Neural cell (in vitro differentiated cells): ENCODE measurements around the gene ZFYVE21.

Experiments used
- EP300 ChIP-seq: fragments of 450-650 bp; conservative IDR thresholded peaks from 2 replicates; pipeline ENCODE4 v1.6.1; 2014; ENCODE audit warnings: antibody characterized with exemption, mild to moderate bottlenecking, moderate library complexity; ENCODE audit not compliant: poor library complexity, severe bottlenecking
- EZH2 ChIP-seq: fragments of 200-600, 300-800 bp; shearing (Covaris generic), sonication (generic); IDR thresholded peaks from 2 replicates; pipeline ENCODE4 v1.6.1; 2014; ENCODE audit warnings: antibody characterized with exemption, low read length, borderline replicate concordance, mild to moderate bottlenecking; ENCODE audit not compliant: insufficient read depth, poor library complexity, severe bottlenecking
- TAF1 ChIP-seq: IDR thresholded peaks from 2 replicates; pipeline ENCODE4 v1.6.1; 2012; ENCODE audit warnings: low read depth
- TF ChIP-seq, protein P1 (sequence below): fragments of 450-650 bp; IDR thresholded peaks from 2 replicates; pipeline ENCODE4 v1.5.1; 2014; ENCODE audit warnings: antibody characterized with exemption, mild to moderate bottlenecking, moderate library complexity; ENCODE audit not compliant: poor library complexity, severe bottlenecking

DNA sequence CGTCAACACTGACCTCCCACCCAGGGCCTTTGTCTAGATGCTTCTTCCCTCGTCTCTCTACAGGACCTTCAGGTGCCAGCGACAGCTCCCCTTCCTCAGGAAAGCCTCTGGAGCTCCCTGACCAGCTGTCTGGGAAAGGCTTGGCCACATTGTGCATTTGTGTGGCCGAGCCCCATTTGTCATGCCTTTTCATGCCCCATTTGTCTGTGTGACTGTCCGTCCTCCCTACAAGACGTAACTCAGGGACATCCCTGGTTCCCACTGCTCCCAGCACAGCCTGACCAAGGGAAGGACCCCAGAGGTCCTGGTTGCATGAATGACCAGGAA is 23.8 kb downstream of the ZFYVE21 start:
- TF ChIP-seq, protein P1, sequence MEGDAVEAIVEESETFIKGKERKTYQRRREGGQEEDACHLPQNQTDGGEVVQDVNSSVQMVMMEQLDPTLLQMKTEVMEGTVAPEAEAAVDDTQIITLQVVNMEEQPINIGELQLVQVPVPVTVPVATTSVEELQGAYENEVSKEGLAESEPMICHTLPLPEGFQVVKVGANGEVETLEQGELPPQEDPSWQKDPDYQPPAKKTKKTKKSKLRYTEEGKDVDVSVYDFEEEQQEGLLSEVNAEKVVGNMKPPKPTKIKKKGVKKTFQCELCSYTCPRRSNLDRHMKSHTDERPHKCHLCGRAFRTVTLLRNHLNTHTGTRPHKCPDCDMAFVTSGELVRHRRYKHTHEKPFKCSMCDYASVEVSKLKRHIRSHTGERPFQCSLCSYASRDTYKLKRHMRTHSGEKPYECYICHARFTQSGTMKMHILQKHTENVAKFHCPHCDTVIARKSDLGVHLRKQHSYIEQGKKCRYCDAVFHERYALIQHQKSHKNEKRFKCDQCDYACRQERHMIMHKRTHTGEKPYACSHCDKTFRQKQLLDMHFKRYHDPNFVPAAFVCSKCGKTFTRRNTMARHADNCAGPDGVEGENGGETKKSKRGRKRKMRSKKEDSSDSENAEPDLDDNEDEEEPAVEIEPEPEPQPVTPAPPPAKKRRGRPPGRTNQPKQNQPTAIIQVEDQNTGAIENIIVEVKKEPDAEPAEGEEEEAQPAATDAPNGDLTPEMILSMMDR = no peak
- TF ChIP-seq EP300 = no peak
- TF ChIP-seq EZH2 = no peak
- TF ChIP-seq TAF1 = no peak
